ENCODE measurements around the gene PGM5.

DNA sequence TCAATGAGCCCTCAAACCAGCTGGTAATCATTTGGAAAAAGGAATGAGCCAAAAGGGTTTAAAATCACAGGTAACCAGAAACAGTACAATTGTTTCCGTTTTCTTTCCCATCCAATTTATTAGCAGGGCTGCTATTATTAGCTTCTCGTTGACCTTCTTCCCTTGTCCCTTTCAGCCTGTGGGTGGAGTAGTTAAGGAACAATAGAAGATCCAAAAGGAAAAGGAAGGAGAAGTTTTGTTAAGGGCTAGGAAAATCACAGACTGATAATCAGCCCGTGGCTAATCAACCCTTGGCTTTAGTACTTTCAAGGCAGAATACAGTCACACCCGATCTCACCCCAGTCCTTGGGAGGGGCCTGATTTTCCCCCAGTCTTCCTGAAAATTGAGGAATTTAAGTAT is 145.9 kb downstream of the PGM5 start:
- TF ChIP-seq, protein P1, sequence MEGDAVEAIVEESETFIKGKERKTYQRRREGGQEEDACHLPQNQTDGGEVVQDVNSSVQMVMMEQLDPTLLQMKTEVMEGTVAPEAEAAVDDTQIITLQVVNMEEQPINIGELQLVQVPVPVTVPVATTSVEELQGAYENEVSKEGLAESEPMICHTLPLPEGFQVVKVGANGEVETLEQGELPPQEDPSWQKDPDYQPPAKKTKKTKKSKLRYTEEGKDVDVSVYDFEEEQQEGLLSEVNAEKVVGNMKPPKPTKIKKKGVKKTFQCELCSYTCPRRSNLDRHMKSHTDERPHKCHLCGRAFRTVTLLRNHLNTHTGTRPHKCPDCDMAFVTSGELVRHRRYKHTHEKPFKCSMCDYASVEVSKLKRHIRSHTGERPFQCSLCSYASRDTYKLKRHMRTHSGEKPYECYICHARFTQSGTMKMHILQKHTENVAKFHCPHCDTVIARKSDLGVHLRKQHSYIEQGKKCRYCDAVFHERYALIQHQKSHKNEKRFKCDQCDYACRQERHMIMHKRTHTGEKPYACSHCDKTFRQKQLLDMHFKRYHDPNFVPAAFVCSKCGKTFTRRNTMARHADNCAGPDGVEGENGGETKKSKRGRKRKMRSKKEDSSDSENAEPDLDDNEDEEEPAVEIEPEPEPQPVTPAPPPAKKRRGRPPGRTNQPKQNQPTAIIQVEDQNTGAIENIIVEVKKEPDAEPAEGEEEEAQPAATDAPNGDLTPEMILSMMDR (conservative IDR thresholded peaks at IDR 0.05; ENCODE audit: low read depth in 2 of 2): no peak
- TF ChIP-seq EZH2phosphoT487 (IDR thresholded peaks at IDR 0.05; ENCODE audit: unreplicated experiment): no peak
- TF ChIP-seq POLR2AphosphoS5 (IDR thresholded peaks at IDR 0.05; ENCODE audit: low read depth): no peak
- no peak for TF ChIP-seq EZH2 (IDR thresholded peaks at IDR 0.05; ENCODE audit: low read depth, unreplicated experiment)
- TF ChIP-seq, protein P2, sequence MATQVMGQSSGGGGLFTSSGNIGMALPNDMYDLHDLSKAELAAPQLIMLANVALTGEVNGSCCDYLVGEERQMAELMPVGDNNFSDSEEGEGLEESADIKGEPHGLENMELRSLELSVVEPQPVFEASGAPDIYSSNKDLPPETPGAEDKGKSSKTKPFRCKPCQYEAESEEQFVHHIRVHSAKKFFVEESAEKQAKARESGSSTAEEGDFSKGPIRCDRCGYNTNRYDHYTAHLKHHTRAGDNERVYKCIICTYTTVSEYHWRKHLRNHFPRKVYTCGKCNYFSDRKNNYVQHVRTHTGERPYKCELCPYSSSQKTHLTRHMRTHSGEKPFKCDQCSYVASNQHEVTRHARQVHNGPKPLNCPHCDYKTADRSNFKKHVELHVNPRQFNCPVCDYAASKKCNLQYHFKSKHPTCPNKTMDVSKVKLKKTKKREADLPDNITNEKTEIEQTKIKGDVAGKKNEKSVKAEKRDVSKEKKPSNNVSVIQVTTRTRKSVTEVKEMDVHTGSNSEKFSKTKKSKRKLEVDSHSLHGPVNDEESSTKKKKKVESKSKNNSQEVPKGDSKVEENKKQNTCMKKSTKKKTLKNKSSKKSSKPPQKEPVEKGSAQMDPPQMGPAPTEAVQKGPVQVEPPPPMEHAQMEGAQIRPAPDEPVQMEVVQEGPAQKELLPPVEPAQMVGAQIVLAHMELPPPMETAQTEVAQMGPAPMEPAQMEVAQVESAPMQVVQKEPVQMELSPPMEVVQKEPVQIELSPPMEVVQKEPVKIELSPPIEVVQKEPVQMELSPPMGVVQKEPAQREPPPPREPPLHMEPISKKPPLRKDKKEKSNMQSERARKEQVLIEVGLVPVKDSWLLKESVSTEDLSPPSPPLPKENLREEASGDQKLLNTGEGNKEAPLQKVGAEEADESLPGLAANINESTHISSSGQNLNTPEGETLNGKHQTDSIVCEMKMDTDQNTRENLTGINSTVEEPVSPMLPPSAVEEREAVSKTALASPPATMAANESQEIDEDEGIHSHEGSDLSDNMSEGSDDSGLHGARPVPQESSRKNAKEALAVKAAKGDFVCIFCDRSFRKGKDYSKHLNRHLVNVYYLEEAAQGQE (IDR thresholded peaks at IDR 0.05; ENCODE audit: unreplicated experiment): no peak
- TF ChIP-seq STAT1 (IDR thresholded peaks at IDR 0.05; ENCODE audit: unreplicated experiment): no peak
- TF ChIP-seq CREB1 (CRISPR knock-in tag; IDR thresholded peaks at IDR 0.05; ENCODE audit: low read depth): no peak

Data from GM23338 (cell line).